ENCODE data around the gene HAPLN2.

Gene HAPLN2

DNA sequence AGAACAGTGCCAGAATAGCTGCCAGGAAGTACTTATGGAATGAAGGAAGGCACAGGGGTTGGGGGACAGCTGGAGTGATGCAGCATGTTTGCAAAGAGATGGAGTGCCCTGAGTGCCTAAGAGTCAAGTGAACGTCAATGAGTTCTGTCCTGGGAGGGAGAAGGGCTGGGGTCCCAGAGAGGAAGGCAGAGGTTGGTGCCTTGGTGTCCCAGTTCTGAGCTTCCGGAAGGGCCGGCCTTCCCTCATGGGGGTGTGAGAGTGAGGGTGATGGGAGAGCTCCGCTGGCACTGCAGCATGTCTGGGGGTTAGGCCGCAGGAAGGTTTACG, 40.4 kb downstream of the HAPLN2 start:
- FAIRE-seq (no peak), DNase-seq (ENCODE audit: insufficient read length, low spot score) (no peak)

DNA sequence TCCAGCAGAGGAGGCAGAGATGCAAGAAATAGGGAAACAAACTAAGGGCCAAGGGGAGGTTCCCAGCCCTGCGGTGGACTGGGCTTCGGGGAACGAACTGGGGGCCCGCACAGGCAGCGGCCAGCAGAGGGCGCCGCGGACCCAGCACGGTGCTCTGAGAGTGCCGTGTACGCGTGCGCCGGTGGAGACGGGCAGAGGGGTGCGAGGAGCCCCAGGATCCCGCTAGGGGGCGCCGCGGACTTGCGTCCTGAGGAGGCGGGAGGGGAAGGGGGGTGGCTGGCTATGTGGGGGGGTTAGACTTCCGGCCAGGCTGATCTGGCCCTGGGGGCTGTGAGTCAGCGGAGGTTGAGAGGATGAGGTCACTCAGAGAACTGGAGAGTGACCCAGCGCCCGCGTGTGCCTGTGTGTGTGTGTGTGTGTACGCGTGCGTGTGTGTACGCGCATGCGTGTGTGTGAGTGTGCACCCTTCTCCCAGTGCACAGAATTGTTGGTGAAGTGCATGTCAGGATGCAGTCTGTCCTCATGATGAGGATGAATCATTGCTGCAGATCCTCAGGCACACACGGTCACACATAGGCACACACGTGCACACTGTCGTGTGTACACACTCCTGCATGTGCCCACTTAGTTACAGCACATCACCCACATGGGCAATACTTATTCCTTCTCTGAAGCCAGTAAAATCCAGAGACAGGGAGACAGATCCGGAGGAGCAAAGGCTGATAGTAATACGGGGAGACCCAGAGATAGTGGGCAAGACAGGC, 41.0 kb downstream of the HAPLN2 start:
- peak; percentile 93 for DNase-seq (ENCODE audit: insufficient read length, low spot score)
- FAIRE-seq, result peak; percentile 90

DNA sequence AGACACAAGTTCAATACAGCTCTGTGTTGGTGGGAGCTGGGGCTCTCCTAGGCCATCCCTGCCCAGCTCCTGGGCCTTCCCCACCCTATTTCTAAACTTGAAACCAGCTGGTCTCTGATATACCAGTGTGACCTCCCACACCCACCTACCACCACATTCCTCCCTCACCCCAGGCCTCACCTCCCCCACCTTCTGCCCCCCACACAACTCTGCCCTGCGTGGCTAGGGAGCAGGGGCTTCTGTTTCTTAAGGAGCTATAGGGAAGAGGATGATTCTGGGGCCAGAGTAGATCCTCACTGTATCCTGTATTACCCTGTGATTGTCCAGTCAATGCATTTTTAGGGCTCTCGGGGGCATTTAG, 41.5 kb downstream of the HAPLN2 start:
- no peak for DNase-seq (ENCODE audit: insufficient read length, low spot score)
- no peak for FAIRE-seq

GRCh38 chr1:156662005-156662799, 43.0 kb downstream of the HAPLN2 start:
- FAIRE-seq, result peak; percentile 11

GRCh38 chr1:156662800-156663055, 43.5 kb downstream of the HAPLN2 start:
- no peak for FAIRE-seq
- no peak for DNase-seq (ENCODE audit: insufficient read length, low spot score)

More at GRCh38 chr1:156662005-156662799, 43.0 kb downstream of the HAPLN2 start:
- DNase-seq (ENCODE audit: insufficient read length, low spot score), result no peak

DNA sequence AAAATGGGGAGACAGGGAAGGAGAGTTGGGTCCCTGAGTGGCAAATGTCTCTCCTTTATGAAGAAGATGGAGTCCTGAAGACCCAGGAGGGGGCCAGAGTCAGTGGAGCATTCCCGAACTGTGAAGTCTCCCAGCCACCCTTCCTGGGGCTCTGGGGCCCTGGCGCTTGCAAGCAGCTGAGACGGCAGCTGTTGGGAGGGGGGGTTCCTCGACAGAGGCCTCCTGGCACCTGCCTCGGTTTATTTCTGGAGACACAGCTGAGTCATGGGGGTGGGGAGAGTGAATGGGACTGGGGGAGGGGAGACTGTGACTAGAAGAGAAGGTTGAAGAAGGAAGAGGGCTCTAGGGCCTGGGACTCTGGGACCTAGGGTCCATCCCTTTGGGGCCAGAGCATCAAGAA, 44.0 kb downstream of the HAPLN2 start:
- no peak for DNase-seq (ENCODE audit: insufficient read length, low spot score)
- FAIRE-seq, result no peak

- no peak for FAIRE-seq
- no peak for DNase-seq (ENCODE audit: insufficient read length, low spot score)
Measured at GRCh38 chr1:156664046-156664766, 45.0 kb downstream of the HAPLN2 start.

DNA sequence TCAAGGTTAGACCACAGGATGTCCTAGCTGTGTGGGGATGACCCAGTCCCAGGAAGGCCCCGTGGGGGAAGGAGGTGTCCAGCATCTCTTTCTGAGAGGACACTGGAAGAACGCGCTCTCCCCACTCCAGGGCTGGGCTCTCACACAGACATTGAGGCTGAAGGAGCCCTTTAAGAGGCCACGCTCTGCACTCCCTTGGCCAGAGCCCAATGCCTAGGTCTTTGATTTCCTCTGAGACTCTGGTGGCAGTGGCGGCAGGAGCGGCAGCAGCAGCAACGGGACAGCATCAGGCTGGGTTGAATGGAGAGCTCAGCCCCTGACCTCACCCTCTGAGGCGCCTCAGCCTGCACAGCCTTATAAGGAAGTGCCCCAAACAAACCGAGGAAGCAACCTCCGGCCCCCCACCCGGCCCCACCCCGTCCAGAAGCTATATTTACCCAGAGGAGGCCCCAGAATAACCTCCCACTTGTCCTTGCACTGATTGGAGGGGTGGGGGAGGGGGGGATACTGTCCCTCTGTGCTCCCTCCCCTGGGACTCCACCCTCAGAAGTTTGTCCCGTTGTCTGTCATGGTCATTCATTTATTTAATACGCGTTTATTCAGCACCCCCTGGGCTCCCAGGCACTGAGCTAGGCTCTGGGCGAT, 45.7 kb downstream of the HAPLN2 start:
- FAIRE-seq (no peak), DNase-seq (ENCODE audit: insufficient read length, low spot score) (peak; percentile 60)

GRCh38 chr1:156665539-156665938, 46.3 kb downstream of the HAPLN2 start:
- DNase-seq (ENCODE audit: insufficient read length, low spot score) (no peak), FAIRE-seq (no peak)

DNA sequence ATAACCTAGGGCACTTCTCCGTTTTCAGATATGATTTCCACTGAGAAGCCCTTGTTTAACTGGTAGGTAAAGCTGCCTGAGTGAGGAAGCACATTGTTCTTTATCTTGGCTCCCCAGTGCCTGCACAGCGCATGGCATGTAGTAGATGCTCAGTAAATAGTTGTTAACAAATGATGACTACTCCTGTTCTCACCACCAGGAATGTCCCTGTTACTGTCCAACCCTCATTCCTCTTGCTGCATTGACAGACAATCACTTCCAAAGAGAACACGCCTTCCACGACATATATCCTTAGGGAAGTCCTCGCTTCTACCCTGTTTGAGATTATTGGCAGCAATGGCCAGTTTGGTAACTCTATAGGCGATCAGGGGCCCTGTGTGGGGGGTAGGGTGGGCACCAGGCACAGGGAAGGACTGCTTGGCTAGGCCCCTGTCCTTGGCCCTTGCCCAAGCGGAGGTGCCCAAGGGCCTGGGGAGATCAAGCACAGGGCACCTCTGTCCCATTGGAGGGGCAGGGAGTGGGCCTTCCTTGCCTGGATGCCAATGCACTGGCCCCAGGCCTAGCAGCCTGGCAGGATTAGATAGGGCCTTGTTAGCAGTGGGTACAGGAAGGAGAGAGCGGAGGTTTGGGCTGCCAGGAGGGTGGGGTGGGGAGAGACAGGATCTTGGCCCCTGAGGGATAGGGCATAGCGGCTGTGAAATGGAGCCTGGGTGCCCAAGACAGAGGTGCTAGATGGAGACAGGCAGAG, 47.8 kb downstream of the HAPLN2 start:
- DNase-seq (ENCODE audit: insufficient read length, low spot score) (no peak), FAIRE-seq (no peak)

DNA sequence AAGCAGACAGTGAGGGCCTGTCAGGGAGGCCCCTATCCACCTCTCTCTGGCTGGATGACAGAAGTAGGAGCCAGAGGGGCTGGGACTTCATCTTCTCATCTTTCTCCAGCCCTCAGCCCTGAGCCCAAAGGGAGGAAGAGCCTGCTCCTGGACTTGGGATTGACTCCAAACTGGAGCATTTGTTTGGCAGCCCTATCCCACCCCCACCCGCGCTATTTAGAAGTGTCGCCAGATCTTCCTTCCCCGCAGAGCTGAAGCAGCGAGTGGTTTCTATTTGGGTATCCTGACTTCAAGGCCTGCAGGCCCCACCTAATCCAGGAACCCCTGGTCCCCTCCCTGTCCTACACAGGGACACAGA, 48.4 kb downstream of the HAPLN2 start:
- FAIRE-seq, result no peak
- no peak for DNase-seq (ENCODE audit: insufficient read length, low spot score)

GRCh38 chr1:156667968-156668709, 48.9 kb downstream of the HAPLN2 start:
- FAIRE-seq, result no peak
- no peak for DNase-seq (ENCODE audit: insufficient read length, low spot score)

DNA sequence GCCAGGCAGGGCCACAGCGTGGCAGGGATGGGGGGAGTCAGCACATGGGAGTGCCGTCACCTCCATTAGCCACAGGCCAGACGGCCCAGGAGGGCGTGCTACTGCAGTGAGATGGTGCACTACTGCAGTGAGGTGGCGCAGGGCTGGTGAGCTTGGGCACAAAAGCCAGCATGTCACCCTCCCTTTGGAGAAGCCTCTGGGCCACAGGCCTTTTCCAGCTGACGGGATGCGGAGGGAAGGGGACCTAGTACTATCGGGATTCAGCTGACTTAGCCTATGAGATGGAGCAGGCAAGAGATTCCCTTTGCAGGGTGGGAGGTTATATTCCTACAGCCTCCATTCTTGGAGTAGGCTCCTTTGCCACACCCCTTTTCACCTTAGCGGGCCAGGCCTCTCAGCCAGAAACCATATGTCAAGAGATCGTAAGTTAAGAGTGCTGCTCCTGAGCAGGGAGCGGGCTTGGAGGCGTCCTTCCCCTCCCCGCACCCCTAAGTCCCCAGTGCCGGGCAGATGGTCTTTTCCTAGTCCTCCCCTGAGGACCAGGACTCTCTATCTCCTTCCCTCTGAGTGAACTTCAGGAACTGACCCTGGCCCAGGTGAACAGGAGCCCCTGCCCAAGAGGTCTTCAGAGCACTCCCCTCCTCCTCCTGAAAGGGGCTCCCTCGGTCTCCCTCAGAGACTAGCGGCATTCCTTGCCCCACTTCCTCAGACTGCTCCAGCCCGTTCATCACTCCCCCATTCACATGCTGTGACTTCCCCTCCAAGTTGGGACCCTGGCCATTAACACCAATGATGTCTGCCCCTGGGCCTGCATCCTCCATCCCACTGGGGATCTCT, 49.8 kb downstream of the HAPLN2 start:
- DNase-seq (ENCODE audit: insufficient read length, low spot score), result no peak
- FAIRE-seq, result no peak

DNA sequence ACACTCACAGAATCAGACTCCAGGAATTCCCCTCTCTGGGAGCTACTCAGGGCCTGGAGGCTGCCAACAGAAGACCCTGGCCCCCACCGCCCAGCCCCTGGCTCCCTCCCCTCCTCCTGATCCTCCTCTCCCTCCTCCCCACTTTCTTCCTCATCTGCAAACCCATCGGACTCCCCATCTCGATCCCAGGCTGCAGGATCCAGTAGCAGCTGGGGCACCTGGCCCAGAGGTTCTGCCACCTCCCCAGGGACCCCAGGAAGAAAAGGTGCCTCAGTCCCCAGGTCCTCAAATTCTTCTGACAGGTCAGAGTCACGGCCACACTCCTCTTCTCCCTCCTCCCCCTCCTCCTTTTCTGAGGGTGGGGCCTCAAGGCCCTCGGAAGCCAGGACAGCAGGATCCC, 50.6 kb downstream of the HAPLN2 start:
- DNase-seq (ENCODE audit: insufficient read length, low spot score), result no peak
- FAIRE-seq, result no peak

DNA sequence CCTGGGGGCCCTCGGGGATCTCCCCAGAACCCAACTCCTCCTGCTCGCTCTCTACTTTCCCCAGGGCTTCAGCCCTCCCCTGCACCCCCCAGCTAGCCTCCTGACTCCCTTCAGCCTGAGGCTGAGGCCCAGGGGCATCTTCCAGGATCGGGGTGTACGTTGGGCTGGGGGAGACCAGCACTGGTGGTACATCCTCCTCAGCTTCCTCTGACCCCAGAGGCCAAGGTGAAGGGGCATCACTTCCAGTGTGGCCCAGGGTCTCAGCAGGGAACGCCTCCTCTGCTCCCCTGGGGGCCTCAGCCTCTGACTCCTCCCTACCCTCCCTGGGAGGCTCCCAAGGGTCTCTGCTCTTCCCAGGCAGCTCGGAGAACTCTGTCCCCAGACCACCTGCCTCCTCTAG, 51.1 kb downstream of the HAPLN2 start:
- DNase-seq (ENCODE audit: insufficient read length, low spot score) (no peak), FAIRE-seq (no peak)

- DNase-seq (ENCODE audit: insufficient read length, low spot score), result no peak
- no peak for FAIRE-seq
Measured at GRCh38 chr1:156670791-156671190, 51.6 kb downstream of the HAPLN2 start.

- FAIRE-seq, result no peak
- no peak for DNase-seq (ENCODE audit: insufficient read length, low spot score)
Measured at GRCh38 chr1:156671804-156672203, 52.6 kb downstream of the HAPLN2 start.

DNA sequence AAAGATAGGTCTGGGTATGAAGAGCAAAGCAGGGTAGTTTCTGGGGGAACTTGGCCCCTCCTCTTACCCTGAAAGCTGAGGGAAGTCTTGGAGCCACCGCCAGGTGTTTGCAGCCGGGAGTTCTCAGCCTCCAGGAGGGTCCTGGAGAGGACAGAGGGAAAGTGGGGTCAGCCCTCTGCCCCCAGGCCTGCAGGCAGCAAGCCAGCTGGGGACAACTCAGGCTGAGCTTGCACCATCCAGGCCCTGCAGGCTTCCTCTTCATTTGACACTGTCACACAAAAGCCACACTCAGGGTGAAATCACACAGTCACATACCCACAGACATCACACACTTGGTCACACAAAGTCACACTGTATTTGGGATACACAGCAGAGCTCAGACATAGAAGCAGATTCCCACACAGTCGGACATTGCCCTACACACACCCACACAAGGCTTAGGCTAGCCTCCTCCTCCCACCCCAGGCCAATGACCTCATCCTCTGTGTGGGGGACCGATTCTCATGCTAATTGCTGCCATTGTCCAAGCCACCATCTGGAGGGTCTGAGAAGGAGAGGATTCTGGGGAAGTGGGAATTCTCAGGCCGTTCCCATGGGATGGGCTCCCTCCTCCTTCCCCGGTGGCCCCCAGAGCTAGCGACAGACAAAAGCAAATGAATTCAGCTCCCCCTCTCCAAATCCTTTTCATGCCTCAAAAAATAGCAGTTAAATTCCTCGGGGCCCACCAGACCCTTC, 54.3 kb downstream of the HAPLN2 start:
- FAIRE-seq (no peak), DNase-seq (ENCODE audit: insufficient read length, low spot score) (no peak)
